NOMO-1 treated with DMSO at 0.1 percent for 48 hours (cell line): Measurements from ENCODE around the gene ADCK1.
"Not testable (repeated sequence)": the region's sequence is repeated elsewhere in the genome, so short reads cannot be mapped to it uniquely, and the experiment has no call there.

ENCODE experiments used
- DNase-seq: peaks from one replicate; lab custom pipeline; 2025; ENCODE audit not compliant: unreplicated experiment; lab: John Stamatoyannopoulos, UW

Gene ADCK1

DNA sequence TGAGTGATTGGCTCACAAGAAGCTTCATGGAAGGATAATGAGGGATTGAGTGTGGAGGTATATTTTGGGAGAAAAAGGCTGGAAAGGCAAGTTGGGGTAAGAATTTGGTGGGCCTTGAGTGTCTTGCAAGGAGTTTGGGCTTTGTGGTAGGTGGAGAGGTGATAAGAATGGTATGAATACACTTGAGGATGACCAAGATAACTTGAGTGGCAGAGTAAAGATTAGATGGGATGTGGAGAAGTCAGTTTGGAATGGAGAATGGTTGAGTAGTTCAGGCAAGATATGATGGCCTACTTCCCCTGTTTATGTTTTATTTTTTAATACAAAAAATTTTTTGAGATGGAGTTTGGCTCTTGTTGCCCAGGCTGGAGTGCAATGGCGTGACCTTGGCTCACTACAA, 9.1 kb downstream of the ADCK1 start:
- DNase-seq: no peak

DNA sequence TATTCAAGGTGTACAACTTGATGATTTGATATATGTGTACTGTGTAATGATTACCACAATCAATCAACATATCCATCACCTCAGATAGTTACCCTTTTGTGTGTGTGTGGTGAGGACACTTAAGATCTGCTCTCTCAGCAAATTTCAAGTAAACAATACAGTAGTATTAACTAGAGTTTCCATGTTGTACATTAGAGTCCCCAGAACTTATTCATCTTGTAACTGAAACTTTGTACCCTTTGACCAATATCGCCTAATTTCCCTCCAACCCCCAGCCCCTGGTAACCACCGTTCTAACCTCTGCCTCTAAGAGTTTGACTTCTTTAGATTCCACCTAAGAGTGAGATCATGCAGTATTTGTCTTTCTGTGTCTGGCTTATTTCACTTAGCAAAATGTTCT, 12.1 kb downstream of the ADCK1 start:
- no peak for DNase-seq

DNA sequence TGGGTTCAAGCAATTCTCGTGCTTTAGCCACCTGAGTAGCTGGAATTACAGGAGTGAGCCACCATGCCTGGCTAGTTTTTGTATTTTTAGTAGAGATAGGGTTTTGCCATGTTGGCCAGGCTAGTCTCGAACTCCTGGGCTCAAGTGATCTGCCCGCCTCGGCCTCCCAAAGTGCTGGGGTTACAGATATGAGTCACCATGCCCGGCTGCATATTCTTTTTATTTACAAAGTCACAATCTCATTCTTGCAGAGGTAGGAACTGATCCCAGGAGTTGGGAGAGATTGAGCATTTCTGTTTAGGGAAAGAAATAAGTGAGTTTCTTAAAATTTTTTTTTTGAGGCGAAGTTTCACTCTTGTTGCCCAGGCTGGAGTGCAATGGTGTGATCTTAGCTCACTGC, 12.8 kb downstream of the ADCK1 start:
- not testable (repeated sequence) for DNase-seq

DNA sequence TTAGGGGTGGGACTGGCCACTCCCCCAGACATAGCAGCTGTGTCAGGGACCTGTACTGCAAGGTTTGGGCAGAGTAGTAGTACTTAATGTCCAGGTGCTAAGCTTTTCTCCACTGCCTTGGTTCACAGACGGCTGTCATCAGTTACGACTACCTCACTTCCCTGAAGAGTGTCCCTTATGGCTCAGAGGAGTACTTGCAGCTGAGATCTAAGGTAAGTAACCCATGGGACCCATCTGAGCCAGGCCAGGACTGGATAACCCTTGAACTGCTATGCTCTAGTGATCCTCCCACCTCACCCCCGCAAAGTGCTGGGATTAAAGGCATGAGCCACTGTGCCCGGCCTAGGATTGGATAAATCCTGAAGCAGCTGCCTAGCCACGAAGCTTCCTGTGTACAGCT, 22.4 kb downstream of the ADCK1 start:
- no peak for DNase-seq

DNA sequence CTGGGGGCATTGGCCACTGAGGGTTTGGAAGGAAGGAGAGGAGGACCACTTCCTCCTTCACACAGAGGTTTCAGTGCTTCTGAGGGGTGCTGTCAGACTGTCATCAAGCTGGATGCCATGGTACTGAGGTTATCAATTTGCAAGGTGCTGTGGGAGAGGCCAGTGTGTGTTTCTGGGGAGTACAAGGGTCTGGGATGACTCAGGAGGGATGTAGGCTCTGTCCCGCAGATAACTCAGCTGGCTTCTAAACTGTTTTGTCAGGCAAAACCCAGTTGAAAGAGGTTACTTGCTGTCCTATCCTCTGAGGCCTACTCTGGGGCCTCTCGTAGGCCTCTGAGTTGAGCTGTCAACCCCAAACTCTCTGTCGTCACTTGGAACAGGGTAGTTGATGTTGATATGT, 22.8 kb downstream of the ADCK1 start:
- DNase-seq: no peak

DNA sequence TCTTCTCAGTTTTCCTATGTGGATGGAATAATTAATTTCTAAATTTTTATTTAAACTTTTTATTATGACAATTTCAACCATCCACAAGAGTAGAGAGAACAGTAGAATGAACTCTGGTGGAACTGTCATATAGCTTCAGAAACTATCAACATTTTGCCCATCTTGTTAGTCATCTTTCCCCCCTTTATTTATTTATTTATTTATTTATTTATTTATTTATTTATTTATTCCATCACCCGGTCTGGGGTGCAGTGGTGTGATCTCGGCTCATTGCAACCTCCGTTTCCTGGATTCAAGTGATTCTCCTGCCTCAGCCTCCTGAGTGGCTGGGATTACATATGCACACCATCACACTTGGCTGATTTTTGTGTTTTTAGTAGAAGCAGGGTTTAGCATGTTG, 23.5 kb downstream of the ADCK1 start:
- no peak for DNase-seq

DNA sequence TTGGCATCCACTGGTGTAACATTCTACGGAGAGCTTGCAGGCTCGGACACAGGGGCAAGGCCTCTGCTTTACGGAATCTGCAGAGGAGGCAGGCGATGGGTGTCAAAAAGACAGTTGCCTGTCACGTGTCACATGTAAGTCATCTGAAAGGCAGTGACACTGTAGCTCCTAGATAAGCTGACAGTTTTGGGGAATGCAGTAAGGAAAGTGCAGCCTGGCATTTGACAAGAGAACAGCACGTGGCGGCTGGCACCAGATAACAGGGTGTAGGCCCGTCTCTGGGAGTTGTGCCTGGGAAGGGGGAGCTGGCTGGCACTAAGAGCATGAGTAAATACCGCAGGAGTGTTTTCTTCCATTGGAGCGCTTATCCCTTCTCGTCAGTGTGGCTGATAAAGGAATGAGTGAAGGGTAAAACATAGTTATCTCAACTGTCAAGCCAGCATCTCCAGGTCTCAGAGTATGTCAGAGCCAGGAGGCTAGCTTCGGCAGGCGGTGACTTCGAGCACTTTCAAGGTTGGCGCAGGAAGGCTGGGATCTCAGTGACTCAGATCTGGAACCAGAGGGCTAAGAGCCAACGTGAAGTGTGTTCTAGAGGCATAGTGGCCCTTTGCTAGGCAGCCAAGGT, 26.1 kb downstream of the ADCK1 start:
- no peak for DNase-seq

DNA sequence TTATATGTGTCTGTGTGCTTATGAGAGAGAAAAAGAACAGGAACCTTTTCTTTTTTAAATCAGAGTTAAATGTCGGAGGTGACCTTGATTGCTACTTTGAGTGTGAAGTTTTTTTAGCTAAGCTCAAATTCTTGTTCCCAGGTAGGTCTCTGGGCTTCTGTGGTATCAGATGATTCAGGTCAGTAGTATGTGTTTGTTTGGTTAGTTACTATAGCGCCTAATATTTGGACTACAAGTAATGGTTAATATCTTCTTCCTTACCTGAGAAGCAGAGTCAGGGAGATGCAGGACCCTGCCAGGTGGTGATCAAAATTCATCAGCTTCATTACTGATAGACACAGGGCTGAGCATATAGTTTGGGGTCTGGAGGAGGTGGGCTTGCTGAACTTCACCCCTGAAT, 30.8 kb downstream of the ADCK1 start:
- no peak for DNase-seq

DNA sequence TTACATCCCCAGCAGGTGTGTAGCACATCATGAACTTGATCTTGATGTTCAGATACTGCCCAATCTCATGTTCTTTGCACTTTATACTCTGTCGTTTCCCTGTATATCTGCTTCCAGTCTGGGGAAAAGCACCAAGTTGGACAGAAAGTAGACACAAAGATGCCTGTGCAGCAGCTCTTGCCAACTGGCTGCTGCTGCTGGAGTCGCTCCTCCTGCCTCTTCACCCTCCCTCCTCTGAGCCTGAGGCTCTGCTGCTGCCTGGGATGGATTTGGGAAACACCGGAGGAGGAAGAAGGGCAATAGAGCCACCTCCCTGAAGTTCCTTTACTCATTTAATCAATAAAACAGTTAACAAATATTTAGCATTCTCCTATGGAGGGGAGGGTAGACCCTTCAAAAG, 32.4 kb downstream of the ADCK1 start:
- no peak for DNase-seq

DNA sequence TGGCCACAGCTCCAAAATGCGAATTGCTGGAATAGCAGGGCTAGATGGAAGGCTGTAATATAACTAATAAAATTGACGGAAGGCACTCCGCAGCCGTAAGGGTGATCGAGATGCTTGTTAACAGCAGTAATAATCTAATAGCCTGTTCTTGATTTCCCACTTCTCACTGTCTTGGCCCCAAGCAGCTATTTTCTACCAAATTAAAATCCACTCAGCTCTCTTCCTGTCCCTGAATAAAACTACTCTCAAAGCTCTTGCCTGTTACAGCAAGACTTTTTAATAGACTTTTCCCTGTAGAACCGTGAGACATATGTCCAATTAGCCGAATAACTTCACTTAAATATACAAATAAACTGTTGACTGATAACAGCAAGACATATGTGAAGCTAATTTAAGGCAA, 38.0 kb downstream of the ADCK1 start:
- DNase-seq: no peak

DNA sequence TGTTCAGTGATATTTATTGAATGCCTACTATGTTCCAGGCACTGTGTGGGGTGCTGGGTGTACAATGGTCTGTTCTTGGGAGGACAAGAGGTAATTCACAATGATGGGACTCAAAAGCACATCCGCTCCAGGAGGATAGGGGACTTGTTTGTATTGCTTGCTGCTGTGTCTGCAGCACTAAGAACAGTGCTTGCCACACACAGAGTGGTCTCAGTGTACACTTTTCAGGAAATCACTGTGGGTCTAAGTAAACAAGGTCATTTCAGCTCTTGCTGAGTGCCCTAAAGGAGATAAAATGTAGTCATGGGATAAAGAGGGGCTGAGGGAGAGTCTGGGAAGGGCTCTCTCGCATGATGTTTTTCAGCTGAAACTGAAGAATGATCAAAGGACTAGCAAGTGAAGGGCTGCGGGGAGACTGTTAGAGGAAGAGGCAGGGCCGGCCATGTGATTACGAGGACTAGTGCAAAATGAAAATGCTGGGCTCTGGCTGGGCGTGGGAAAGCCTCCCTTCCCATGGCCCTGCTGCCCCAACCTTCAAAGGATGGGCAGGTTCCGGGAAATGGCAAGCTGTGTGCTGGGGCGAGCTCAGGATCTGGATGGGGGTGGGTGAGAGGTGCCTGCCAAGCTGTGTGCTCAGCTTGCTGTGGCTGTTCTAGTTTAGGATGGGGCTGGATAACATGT, 39.1 kb downstream of the ADCK1 start:
- no peak for DNase-seq

DNA sequence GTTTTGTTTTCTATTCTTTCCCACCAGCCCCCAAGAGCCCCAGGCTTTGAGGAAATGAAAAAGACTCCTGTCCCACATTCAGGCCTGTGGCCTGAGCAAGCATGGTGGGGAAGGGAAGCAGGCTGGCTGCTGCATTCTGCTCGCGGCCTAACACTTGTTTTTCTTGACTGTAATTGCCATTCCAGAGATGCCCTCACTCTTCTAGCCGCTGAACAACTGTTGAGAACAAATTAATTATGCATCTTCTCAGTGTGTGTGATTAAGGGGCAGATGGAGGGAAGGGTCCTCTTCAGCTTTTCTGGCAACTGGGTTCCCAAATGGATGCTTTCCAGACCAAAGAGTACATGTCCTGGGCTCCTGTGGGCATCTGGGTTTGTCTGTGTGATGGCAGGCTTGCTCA, 43.3 kb downstream of the ADCK1 start:
- no peak for DNase-seq

DNA sequence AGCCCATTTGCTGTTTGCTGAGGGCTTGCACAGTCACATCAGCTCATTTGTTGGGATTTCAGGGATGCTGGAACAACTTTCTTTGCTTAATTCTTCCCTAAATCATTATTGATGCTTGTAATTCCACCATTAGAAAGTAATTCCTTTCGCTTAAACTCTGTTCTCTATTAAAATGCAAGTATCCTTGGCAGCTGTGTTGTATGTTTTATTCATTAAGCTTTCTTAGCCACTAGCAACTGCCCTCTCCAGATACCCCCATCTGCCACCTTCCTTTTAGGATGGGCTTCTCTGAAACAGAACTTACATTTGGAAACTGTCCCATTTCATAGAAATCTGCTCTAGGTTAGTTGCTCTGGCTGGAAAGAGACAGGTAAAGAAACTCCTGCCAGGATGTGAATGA, 43.7 kb downstream of the ADCK1 start:
- no peak for DNase-seq

DNA sequence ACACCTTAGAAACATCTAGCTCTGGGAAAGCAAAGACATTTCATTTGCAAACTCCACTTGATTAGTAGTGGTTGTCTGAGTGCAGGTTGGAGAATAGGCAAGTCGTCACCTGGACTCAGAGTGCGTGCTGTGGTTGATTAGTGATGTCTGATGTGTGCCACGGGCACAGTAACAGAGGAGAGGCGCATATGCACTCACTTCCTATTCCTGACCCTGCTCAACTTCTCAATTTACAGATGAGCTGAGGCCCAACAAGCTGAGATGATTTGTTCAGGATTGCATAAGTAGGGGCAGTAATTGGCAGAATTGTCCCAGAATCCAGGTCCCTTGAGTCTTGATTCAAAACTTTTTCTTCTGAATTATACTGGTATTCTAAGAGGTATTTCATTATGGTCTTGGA, 44.9 kb downstream of the ADCK1 start:
- DNase-seq: peak; percentile 71

DNA sequence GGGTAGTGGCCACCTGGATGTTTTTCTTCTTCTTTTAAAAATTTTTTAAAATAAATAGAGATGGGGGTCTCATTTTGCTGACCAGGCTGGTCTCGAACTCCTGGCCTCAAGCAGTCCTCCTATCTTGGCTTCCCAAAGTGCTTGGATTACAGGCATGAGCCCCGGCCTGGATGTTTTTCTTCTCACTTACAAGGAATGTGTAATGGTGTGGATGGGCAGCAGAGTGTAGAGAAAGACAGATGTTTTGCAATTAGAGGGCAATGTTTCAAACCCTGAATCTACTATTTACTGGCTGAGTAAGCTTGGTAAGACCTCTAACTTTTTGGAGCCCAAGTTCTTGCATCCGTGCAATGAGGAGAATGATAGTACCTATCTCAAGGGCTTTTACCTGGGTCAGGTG, 48.1 kb downstream of the ADCK1 start:
- DNase-seq: no peak

DNA sequence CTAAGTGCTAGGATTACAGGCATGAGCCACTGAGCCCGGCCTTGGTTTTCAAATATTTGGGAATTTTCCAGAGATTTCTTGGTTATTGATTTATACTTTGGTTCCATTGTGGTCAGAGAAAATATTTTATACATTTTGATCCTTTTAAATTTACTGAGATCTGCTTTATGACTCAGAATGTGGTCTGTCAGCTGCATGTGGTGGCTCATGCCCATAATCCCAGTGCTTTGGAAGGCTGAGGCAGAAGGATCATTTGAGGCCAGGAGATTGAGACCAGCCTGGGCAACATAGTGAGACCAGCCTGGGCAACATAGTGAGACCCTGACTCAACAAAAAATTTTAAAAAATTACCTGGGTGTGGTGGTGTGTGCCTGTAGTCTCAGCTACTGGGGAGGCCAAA, 49.8 kb downstream of the ADCK1 start:
- DNase-seq: no peak

DNA sequence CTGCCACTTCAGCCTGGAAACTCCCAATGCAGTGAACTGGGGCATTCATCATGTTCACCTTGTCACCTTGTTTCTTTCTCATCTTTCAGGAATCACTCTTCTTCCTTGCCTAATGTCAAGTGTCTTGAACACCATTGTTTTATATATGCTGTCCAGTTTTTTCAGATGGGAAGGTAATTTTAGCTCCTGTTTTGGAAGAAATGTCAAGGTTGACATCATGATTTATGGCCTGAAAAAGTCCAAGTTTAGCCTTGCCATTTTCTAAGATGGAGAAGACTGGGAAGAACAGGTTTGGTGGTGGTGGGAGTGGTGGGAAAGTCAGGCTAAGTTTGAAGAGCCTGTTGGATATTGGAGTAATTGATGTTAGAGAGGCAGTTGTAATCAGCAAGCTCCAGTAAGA, 54.0 kb downstream of the ADCK1 start:
- DNase-seq: no peak

DNA sequence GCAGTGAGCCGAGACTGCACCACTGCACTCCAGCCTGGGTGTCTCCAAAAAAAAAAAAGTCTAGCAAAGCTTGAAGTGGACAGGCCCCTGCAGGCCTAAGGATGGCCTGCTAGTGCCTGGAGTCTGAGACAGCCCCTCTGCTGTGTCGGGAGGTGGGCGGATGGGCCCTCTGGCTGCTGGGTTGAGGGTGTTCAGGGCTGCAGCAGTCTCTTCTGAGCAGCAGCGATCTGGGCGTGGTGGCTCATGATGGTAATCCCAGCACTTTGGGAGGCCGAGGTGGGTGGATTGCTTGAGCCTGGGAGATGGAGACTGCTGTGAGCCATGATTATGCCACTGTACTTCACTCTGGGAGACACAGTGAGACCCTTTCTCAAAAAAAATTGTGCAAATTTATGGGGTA, 57.0 kb downstream of the ADCK1 start:
- no peak for DNase-seq

DNA sequence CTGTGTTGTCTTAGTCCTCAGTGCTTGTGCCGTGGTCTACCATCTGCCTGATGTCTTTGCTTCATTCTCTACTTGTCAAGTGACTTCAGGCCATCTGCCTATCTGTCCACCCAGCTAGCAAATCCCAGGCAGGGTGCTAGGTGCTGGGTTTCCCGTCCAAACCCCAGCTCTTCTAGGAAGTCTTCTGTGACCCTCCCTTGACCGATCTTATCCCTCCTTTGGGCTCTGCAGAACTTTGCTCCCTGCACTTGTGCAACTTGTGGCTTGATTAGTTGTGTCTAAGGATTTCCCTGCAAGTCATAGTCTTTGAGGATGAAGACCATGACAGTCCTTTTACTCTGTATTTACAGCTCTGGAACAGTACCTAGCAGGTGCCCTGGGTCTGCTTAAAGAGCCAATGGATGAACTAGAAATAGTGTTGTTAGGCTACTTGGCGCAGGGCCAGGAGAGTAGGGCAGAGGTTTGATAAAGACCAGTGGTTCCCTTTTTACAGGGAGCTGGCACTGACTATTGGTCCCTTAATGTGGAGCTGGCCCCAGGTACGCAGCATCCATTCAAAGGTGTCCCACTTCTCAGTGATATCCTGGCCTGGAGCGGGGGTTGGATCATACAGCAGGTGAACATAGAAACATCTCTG, 60.1 kb downstream of the ADCK1 start:
- DNase-seq: no peak

DNA sequence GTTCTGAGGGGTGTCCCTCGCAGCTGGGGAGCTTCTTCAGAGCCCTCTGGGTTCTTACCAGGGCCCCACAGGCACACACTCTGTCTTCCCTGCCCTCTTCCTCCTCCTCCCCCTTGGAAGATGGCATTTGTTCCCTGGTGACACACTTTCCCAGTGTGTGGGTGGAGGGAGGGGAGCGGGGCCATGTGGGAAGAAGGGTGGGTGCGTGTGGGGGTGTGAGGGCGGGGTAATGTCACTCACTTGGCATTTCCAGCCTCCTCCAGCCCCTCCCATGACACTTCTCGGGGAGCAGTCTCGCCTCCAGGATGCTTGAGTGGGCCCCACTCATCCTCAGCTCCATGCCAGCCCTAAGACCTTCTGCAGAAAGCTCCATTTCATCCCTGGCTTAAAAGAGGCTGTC, 61.3 kb downstream of the ADCK1 start:
- DNase-seq: no peak

DNA sequence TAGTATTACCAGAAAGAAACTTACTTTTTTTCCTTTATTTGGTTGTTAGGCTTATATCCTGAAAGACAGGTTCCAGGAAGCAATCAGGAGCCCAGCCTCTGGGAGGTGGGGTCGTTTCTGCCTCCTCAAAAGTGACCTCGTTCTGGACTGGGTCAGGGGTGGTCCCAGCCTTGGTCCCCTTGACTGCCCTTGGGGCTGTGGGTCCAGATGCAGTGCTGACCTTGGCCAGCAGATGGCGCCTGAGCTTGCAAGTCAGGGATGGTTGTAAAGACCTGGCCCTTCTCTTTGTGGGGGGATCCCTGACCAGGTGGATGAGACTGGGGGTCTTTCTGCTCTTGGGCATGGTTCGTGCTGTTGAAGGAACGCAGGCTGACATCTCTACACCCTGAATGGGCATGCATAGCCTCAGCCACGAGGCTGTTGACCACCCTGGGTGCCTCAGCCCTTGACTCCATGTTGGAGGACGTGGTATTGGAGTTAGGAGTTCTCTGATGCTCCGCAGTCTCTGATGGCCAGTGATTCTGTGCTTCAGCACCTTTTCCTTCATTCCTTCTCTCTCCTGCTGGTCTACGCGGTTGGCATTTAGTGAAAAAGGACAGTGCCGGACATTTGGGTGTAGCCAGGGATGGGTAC, 62.4 kb downstream of the ADCK1 start:
- DNase-seq: peak; percentile 20

DNA sequence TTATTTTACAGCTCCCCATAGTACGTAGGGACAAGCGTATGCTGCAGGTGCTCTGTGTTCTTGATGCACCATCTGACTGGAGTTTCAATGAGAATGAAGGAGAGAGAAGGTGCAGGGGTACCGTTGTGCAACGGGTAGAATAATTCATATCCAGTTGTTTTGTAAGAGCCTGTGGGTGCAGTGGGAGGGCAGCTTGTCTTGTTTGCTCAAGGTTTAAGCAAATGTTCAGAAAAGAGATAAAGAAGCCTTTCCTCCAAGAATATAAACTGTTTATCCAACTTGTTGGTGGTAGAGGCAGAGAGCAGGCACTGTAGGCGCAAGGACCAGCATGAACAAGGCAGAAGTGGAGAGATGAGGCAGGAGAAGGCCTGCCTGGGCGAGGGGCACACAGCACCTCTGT, 64.2 kb downstream of the ADCK1 start:
- DNase-seq: no peak
